ENCODE results near the gene E2F2.
A peak's percentile ranks its signal among the peaks of the same experiment; 100 is the strongest.
"Not testable (repeated sequence)": the region's sequence is repeated elsewhere in the genome, so short reads cannot be mapped to it uniquely, and the experiment has no call there.

The E2F2 gene

DNA sequence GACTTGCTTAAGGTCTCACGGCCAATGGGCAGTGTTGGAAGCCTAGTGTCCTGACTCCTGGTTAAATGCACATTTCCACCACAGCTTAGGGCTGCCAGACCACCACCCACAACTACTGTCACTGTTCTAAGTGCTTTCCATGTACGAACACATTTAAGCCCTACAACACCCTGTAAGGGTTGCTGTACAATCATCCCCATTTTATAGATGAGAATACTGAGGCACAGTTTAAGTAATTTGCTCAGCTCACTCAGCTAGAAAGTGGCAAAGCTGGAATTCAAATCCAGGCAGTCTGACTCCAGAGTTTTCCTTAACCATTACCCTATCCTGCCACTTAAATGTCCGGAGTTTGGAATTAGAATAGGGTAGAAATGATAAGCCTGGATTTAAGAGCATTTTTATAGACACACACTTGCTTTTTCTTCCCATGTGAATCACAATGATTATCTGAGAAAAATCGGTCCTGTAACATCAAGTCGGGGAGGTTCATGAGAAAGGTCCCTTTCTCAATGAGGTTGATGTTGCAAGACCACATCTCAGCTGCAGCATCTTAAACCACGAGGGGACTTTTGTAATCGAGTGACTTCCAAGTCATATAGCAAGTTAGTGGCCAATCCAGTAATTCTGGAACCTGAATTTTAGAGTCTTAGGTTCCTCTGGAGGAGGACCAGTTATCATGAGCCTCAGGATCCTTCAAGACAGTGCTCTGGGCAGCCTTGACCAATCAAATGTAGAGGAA lies 8.6 kb downstream of the E2F2 start:
- no peak for DNase-seq

- no peak for DNase-seq
Observed at GRCh38 chr1:23521588-23521987, 9.4 kb downstream of the E2F2 start.

- DNase-seq: no peak
Observed at GRCh38 chr1:23517581-23517980, 13.5 kb downstream of the E2F2 start.

DNA sequence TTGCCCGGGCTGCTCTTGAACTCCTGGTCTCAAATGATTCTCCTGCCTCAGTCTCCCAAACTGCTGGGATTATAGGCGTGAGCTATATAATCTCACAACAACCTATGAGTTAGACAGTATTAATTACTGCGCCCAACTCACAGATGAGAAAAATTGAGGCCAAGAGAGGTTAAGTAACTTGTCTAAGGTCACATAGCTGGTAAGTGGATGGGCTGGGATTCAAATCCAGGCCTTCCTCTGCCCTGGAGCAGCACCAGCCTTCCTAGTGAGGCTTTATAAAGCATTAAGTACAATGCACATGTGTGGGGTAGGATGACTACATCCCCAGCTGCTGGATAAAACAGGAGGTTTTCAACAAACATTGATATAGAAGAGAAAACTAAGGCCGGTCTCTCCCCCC lies 15.1 kb downstream of the E2F2 start:
- no peak for DNase-seq

GRCh38 chr1:23514111-23514679 lies 16.8 kb downstream of the E2F2 start:
- DNase-seq: no peak

- DNase-seq: no peak
Observed at GRCh38 chr1:23509896-23510295, 21.1 kb downstream of the E2F2 start.

- DNase-seq: no peak
Observed at GRCh38 chr1:23506376-23507107, 24.5 kb downstream of the E2F2 start.

GRCh38 chr1:23505851-23506250 lies 25.2 kb downstream of the E2F2 start:
- no peak for DNase-seq

GRCh38 chr1:23504156-23504555 lies 26.9 kb downstream of the E2F2 start:
- not testable (repeated sequence) for DNase-seq

- DNase-seq: no peak
Observed at GRCh38 chr1:23502951-23503350, 28.1 kb downstream of the E2F2 start.

- DNase-seq: no peak
Observed at GRCh38 chr1:23500466-23500865, 30.6 kb downstream of the E2F2 start.

DNA sequence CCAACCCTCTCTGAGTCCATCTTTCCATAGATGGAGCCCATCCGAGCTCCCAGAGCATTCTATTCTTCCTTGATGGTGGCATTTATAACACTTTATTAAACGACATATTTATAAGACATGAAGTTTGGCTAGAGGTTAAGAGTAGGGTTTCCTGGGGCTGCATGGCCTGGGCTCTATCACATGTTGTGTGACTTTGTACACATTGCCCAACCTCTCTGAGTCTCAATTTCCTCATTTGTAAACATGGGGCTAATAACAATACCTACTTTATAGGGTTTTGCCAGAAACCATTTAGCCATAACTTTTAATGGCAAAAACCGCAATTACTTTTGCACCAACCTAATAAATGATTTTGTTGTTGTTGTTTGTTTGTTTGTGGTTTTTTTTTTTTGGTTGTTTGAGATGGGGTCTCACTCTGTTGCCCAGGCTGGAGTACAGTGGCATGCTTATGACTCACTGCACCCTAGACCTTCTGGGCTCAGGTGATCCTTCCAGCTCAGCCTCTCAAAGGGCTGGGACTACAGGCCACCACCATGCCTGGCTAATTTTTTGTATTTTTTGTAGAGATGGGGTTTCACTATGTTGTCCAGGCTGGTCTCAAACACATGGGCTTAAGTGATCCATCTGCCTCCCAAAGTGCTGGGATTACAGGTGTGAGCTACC lies 33.1 kb downstream of the E2F2 start:
- no peak for DNase-seq

DNA sequence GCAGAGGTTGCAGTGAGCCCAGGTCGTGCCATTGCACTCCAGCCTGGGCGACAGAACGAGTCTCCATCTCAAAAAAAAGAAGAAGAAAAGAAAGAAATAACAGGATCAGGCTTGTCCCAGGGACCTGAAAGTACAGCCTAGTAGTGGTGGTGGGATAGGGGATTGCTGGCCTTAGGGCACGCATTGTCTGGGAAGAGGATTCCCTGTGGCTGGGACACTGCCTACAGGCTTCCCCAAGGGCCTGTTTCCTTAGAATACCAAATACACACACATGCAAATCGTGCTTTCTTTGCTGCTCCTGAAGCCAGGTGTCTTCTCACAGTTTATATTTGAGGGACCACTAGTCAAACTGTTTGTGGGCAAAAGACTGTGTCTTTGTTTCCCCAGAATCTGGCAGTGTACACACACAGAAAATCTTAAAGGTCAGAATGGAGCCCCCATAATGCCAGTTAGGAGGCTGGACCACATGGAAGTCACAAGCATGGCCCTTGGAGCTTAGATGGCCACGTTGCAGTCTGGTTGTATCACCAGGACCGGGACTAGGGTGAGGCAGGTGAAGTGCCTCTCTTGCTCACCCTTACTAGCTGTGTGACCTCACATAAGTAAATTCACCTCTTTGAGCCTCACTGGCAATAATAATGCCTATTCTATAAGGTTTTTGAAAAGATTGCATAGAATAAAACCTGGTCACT lies 34.4 kb downstream of the E2F2 start:
- no peak for DNase-seq

GRCh38 chr1:23494836-23495235 lies 36.2 kb downstream of the E2F2 start:
- not testable (repeated sequence) for DNase-seq

GRCh38 chr1:23492776-23493175 lies 38.3 kb downstream of the E2F2 start:
- not testable (repeated sequence) for DNase-seq

- DNase-seq: no peak
Observed at GRCh38 chr1:23492132-23492720, 38.8 kb downstream of the E2F2 start.

DNA sequence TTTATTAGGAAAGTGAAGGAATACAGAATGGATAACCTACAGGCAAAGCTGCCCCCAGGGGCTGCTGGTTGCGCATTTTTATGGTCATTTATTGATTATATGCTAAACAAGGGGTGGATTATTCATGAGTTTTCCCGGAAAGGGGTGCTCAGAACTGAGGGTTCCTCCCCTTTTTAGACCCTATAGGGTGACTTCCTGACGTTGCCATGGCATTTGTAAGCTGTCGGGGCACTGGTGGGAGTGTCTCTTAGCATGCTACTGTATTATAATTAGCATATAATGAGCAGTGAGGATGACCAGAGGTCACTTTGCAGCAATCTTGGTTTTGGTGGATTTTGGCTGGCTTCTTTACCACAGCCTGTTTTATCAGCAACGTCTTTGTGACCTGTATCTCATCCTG lies 41.2 kb downstream of the E2F2 start:
- no peak for DNase-seq

DNA sequence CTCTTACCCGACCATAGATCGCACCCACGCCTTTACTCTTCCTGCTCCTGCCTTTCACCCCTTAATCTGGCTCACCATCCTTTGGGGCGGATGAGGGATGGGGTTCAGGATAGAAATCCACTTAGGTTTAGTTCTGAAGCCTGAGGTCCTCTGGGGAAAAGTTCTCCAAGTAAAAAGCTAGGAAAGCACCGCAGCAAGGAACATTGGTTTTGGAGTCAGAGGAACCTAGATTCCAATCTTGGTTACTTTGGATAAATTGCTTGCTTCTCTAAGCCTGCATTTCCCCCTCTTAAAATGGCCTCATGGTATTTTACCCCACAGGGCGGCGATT lies 46.1 kb downstream of the E2F2 start:
- DNase-seq: no peak

DNA sequence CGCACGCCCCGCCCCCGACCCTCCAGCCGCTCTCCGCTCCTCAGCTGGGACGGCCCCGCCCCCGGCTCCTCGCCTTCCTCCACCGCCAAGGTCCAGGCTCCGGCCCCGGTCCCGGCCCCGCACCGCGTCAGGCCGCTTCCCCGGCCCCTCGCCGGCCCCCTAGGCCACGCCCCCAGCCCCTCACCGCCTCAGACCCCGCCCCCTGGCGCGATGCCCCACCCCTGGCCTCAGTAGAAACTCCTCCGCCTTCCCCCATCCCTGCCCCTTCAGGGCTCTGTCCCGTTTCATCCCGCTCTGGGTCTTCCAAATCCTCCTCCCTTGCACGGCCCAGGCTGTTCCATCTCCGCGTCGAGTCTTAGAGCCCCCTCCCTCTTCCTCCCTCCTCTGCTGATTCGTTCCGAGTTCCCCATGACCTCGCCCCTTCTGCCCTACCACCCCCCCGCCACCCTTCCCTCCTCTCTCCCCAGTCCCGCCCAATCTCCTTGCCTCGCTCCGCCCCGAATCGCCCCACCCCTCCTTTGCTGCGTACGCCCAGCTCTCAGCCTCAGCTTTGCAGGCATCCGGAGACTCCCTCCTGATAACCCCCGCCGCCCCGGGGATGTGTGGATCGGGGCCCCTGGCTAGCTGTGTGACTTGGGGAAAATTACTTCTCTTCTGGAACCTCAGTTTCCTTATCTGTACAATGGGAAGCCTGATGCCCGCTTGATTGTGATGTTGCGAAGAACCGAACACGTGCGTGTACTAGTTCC lies 46.6 kb downstream of the E2F2 start:
- peak; percentile 67 for DNase-seq

DNA sequence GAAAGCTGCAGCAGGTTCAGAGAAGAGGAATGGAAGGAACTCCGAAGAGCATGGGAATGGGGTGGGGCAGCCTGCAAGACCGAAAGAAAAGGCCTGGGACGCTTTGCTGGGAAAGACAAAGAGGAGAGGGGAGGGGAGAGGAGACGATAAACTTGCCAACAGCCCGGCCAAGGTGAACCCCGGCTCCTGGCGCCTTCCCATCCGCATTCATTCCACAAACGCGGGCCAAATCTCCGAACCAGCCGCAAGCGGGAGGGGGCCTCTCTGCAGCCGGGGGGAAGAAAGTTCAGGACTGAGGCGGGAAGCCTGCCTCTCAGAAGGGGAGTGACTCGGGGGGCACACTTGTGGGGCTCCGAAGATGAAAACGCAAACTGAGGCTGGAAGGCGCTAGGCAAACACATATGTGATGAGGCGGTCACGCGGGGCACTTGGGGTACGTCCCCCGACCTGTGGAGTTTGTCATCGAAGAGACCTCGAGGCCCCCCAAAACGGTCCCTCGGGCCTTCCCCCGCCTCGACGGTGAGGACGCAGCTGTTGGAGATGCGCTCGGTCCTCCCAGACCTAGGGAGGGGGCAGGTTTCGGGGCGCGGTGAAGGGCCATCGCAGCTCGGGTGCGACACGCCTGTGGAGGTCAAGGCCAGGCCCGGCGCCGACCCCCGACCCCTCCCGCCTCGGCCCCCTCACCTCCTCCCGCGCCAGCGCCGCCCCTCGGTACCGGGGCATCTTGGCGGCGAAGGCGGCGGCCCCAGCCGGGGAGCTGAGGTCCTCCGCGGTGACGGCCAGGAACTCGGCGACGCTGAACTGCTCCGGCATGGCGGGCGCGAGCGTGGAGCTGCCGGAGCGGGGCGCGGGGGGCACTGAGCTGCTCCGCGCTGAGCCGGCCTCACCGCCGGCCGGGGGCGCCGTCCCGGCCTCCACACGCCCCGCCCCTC lies 47.4 kb downstream of the E2F2 start, which contains the start of gene ASAP3:
TSS of gene ASAP3 (minus strand) at position 859 of the 932 bp plus-strand sequence. CDS start at position 813, 46 bp downstream.
- DNase-seq: no peak

DNA sequence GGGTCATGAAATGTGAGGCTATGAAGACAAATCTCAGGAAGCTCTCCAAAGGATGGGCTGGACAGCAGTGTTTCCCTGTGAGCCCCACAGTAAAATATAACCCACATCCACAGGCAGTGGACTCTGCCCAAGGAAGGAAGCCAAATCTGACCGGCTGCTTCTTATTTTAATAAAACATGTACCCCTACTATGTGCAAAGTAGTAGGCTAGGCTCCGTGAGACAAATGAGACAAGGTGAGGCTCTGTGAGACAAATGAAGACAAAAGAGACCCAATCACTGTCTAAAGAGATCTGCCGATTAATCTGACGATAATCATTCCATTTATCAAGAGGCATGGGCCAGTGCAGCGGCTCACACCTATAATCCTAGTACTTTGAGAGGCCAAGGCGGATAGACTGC lies 49.1 kb downstream of the E2F2 start:
- no peak for DNase-seq

All from NCI-H748 treated with DMSO at 0.1 percent for 48 hours (cell line).